ENCODE data around the gene PARD3B. TPM values are rescaled to one million over a fixed set of nuclear protein-coding genes. Genes with fewer than 3 reads are reported as not detected.

The PARD3B gene
- total and polyA plus RNA-seq, 2 of the 8 experiments (the other 6 are each of a cell fraction or from before 2014, with no cell fraction given): 1.2 to 5.7 TPM

DNA sequence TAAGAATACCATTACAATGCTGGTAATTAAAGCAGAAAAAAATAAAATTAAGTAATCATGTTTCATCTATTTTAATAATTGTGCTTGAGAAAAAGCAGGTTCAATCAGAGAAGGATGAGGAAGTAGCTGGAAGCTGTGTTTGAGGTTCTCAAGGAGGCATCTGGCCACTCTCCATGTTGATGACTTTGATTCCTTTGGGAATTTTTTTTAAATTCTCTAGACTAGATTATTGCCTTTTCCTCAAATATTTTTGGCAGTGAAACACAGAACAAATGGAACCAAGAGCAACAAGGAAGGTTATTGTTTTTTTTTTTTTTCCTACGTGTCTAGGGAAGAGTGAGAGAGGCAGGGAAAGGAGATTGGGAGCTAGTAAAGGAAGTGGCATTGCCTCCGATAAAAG is 1037.1 kb downstream of the PARD3B start (continued):
- TF ChIP-seq, protein P1, sequence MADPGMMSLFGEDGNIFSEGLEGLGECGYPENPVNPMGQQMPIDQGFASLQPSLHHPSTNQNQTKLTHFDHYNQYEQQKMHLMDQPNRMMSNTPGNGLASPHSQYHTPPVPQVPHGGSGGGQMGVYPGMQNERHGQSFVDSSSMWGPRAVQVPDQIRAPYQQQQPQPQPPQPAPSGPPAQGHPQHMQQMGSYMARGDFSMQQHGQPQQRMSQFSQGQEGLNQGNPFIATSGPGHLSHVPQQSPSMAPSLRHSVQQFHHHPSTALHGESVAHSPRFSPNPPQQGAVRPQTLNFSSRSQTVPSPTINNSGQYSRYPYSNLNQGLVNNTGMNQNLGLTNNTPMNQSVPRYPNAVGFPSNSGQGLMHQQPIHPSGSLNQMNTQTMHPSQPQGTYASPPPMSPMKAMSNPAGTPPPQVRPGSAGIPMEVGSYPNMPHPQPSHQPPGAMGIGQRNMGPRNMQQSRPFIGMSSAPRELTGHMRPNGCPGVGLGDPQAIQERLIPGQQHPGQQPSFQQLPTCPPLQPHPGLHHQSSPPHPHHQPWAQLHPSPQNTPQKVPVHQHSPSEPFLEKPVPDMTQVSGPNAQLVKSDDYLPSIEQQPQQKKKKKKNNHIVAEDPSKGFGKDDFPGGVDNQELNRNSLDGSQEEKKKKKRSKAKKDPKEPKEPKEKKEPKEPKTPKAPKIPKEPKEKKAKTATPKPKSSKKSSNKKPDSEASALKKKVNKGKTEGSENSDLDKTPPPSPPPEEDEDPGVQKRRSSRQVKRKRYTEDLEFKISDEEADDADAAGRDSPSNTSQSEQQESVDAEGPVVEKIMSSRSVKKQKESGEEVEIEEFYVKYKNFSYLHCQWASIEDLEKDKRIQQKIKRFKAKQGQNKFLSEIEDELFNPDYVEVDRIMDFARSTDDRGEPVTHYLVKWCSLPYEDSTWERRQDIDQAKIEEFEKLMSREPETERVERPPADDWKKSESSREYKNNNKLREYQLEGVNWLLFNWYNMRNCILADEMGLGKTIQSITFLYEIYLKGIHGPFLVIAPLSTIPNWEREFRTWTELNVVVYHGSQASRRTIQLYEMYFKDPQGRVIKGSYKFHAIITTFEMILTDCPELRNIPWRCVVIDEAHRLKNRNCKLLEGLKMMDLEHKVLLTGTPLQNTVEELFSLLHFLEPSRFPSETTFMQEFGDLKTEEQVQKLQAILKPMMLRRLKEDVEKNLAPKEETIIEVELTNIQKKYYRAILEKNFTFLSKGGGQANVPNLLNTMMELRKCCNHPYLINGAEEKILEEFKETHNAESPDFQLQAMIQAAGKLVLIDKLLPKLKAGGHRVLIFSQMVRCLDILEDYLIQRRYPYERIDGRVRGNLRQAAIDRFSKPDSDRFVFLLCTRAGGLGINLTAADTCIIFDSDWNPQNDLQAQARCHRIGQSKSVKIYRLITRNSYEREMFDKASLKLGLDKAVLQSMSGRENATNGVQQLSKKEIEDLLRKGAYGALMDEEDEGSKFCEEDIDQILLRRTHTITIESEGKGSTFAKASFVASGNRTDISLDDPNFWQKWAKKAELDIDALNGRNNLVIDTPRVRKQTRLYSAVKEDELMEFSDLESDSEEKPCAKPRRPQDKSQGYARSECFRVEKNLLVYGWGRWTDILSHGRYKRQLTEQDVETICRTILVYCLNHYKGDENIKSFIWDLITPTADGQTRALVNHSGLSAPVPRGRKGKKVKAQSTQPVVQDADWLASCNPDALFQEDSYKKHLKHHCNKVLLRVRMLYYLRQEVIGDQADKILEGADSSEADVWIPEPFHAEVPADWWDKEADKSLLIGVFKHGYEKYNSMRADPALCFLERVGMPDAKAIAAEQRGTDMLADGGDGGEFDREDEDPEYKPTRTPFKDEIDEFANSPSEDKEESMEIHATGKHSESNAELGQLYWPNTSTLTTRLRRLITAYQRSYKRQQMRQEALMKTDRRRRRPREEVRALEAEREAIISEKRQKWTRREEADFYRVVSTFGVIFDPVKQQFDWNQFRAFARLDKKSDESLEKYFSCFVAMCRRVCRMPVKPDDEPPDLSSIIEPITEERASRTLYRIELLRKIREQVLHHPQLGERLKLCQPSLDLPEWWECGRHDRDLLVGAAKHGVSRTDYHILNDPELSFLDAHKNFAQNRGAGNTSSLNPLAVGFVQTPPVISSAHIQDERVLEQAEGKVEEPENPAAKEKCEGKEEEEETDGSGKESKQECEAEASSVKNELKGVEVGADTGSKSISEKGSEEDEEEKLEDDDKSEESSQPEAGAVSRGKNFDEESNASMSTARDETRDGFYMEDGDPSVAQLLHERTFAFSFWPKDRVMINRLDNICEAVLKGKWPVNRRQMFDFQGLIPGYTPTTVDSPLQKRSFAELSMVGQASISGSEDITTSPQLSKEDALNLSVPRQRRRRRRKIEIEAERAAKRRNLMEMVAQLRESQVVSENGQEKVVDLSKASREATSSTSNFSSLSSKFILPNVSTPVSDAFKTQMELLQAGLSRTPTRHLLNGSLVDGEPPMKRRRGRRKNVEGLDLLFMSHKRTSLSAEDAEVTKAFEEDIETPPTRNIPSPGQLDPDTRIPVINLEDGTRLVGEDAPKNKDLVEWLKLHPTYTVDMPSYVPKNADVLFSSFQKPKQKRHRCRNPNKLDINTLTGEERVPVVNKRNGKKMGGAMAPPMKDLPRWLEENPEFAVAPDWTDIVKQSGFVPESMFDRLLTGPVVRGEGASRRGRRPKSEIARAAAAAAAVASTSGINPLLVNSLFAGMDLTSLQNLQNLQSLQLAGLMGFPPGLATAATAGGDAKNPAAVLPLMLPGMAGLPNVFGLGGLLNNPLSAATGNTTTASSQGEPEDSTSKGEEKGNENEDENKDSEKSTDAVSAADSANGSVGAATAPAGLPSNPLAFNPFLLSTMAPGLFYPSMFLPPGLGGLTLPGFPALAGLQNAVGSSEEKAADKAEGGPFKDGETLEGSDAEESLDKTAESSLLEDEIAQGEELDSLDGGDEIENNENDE (IDR thresholded peaks at IDR 0.05; ENCODE audit: insufficient replicate concordance, low read length): no peak
- TF ChIP-seq KDM5A (IDR thresholded peaks at IDR 0.05; ENCODE audit: low read length) (no peak), EP300 (IDR thresholded peaks at IDR 0.05; ENCODE audit: borderline replicate concordance in 1 of 2, low read depth in 2 of 2, low read length in 2 of 2) (no peak), CBX8 (IDR thresholded peaks at IDR 0.05; ENCODE audit: borderline replicate concordance, low read depth, low read length) (no peak), FOSL1 (IDR thresholded peaks at IDR 0.05; ENCODE audit: insufficient read depth, low read depth, low read length) (no peak), BCL11A (IDR thresholded peaks at IDR 0.05; ENCODE audit: low read depth in 2 of 2, low read length in 2 of 2) (no peak), PHF8 (conservative IDR thresholded peaks at IDR 0.05; ENCODE audit: low read depth, low read length) (no peak), GABPA (IDR thresholded peaks at IDR 0.05; ENCODE audit: borderline replicate concordance, insufficient read depth, low read length) (no peak)

Measured in H1 (cell line).